Measurements from ENCODE around the gene LRTM2.

Gene LRTM2

DNA sequence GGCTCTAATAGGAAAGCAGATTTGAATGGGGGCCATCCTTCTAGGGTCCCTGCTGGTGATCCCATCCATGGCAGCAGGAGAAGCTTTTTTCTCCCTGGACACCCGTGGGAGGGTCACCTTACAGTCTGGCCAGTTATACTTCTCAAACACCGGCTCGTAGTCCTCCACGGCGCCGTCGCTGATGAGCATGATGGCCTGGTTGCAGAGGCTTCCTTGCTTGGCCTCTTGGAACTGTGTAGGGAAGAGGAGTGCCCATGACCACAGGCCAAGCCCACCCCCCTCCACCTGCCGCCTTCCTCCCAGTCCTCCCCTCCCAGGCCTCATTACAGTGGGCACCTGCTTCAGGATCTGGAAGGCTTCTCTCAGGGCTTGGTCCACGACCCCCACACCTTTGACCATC, 64.3 kb downstream of the LRTM2 start:
- DNase-seq (ENCODE audit: low read depth) = no peak

DNA sequence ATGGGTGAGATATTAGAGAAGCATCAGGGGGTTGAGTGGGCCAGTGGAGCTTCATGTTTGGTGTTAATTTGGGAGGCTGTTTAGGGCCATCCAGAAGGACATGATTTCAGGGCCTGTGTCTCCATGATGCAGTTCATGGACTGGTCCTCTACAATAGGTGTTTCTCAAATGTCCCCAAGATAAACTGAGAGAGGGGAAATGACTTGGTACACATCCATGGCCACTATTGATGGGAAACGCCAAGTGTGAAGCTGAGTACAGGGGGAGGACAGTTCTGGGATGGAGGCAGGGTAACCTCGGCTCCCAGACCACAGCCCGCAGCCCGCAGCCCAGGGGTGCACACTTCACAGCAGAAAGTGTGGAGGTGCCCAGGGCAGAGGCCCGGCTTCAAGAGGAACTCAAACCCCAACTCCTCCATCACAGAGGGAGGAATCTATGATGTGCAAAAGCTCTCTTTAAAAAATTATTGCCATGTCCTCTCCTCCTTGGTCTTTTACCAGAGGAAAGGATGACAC, 64.8 kb downstream of the LRTM2 start:
- no peak for DNase-seq (ENCODE audit: low read depth)

DNA sequence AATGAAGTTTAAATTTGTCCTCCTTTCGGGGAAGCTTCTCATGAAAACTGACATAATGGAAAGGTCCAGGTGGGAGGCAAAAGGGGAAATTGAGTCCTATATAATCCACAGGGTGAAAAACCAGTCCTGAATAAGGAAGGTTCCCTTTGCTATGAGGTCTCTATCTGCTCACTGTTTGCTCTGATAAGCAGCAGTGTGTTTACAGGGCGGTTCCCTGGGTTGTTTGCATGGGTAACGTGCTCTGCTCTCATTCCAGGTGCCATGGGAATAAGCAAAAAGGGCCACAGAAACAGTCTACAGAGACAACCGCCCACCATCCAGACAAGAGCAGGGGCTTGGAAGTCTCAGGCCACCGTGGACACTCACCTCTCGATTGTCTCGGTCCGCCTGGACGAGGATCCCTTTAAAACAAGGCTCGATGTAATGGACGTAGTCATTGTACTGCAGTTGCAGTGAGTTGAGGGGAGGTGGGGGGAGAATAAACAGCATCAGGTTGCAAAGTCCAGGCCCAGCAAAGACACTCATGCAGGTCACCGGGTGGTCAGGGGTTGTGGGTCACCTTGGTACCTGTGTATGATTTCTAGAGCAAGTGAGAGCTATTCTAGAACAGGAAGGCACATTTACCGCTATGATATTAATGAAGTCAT, 65.4 kb downstream of the LRTM2 start:
- DNase-seq (ENCODE audit: low read depth) = no peak

Measured in activated T-helper 9 cell treated with anti-CD3 and anti-CD28 coated beads, Interleukin-2, amount 50 U/mL, for 16 hours (primary cell).